Activated CD8-positive, alpha-beta T cell treated with anti-CD3 and anti-CD28 coated beads for 36 hours (primary cell): Measurements from ENCODE around the gene PAK6. TPM values are rescaled to one million over a fixed set of nuclear protein-coding genes. Genes with fewer than 3 reads are reported as not detected.

Experiments
- ATAC-seq: fragments of 200-7000 bp; cut with Tn5 transposase; one replicate; pipeline ENCODE4 v1.10.0; 2021; ENCODE audit warnings: mild to moderate bottlenecking, moderate library complexity
- CTCF ChIA-PET: fragments of 350-600 bp; sonication (Branson Sonifier 250); formaldehyde crosslinking; loops from one replicate; lab custom pipeline; 2021; ENCODE audit warnings: antibody characterized with exemption; lab: Charles Lee
- POLR2A ChIA-PET: fragments of 350-600 bp; sonication (Branson Sonifier 250); formaldehyde crosslinking; loops from one replicate; lab custom pipeline; 2021; ENCODE audit warnings: antibody characterized with exemption; lab: Charles Lee
- DNase-seq: peaks from one replicate; pipeline ENCODE4 v3.0.0-alpha.2; 2020
- H3K27ac Mint-ChIP-seq: one replicate; pipeline ENCODE4 v1.8.0; 2021; ENCODE audit warnings: mild to moderate bottlenecking, mixed read lengths
- H3K27me3 Mint-ChIP-seq: one replicate; pipeline ENCODE4 v1.8.0; 2021; ENCODE audit warnings: mixed read lengths
- H3K36me3 Mint-ChIP-seq: one replicate; pipeline ENCODE4 v1.8.0; 2021; ENCODE audit warnings: low read depth, mixed read lengths
- H3K4me1 Mint-ChIP-seq: one replicate; pipeline ENCODE4 v1.8.0; 2021; ENCODE audit warnings: low read depth, mixed read lengths
- H3K4me3 Mint-ChIP-seq: one replicate; pipeline ENCODE4 v1.8.0; 2021; ENCODE audit warnings: mild to moderate bottlenecking, moderate library complexity, mixed read lengths
- H3K9me3 Mint-ChIP-seq: one replicate; pipeline ENCODE4 v1.8.0; 2021; ENCODE audit warnings: mixed read lengths
- intact Hi-C: fragments of 100-400 bp; cut with micrococcal nuclease; formaldehyde crosslinking; loops from one replicate; pipeline ENCODE4 v1.10.0; 2022
- total RNA-seq, 2 experiments: library from RNA; stranded (reverse); gene quantifications; one replicate each; pipeline ENCODE4 v1.2.3, GENCODE V29; 2021
- TF ChIP-seq, protein P1 (sequence below): fragments of 200-600 bp; IDR thresholded peaks from one replicate; pipeline ENCODE4 v1.8.0; 2022; ENCODE audit warnings: antibody characterized with exemption, mild to moderate bottlenecking

Gene PAK6
- total RNA-seq, 2 experiments from 2014 or later: 0.67 to 0.83 TPM

DNA sequence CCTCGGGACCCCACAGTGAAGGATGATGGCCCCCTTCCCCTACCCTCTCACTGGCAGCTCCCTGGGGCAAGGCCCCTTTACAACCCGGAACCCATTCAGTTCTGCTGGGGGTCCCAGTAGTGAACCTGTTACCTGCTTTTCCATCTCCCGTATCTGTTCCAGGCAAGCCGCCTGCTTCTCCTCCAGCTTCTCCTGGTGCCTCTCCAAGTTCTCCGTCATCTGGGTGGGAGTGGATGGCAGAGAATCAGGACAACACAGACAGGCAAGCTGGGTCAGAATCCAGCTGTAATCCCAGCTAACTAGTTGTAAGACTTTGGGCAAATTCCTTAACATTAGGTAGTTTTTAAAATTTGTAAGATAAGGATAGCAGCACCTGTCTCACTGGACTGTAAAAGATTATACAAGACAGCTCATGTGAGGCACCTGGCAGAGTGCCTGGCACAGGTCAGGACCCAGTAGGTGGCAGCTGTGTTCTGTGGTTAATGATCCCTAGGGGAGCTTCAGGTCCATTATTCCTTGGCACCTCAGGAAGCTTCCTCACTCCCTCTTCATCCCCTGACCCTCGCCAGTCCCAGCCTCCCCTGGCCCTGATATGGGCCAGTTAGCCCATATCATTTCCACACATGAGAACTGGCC is 50.4 kb downstream of the PAK6 start:
- intact Hi-C loops: no loop called here
- peaks cover 1% of the 10 kb centered on the region for H3K36me3 Mint-ChIP-seq
- no peak for DNase-seq
- TF ChIP-seq, protein P1, sequence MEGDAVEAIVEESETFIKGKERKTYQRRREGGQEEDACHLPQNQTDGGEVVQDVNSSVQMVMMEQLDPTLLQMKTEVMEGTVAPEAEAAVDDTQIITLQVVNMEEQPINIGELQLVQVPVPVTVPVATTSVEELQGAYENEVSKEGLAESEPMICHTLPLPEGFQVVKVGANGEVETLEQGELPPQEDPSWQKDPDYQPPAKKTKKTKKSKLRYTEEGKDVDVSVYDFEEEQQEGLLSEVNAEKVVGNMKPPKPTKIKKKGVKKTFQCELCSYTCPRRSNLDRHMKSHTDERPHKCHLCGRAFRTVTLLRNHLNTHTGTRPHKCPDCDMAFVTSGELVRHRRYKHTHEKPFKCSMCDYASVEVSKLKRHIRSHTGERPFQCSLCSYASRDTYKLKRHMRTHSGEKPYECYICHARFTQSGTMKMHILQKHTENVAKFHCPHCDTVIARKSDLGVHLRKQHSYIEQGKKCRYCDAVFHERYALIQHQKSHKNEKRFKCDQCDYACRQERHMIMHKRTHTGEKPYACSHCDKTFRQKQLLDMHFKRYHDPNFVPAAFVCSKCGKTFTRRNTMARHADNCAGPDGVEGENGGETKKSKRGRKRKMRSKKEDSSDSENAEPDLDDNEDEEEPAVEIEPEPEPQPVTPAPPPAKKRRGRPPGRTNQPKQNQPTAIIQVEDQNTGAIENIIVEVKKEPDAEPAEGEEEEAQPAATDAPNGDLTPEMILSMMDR: no peak
- ATAC-seq: no peak
- H3K4me1 Mint-ChIP-seq: no peaks in the 10 kb centered on the region
- H3K27me3 Mint-ChIP-seq: peaks cover under 1% of the 10 kb centered on the region
- H3K4me3 Mint-ChIP-seq: no peak overlapping the region
- ChIA-PET CTCF (interaction anchor here (0.8 to 4.6 kb wide), 6 partner anchors 10 to 49 kb away, joined by 5 to 40 read pairs (median 9); partner anchors contain the start of gene PLCB2), POLR2A (interaction anchor here (1.1 to 1.4 kb wide), 2 partner anchors 10 to 19 kb away, joined by 4 to 8 read pairs; partner anchors contain the start of gene PLCB2)
- H3K9me3 Mint-ChIP-seq: no peaks in the 10 kb centered on the region
- no peak overlapping the region for H3K27ac Mint-ChIP-seq

GRCh38 chr15:40290545-40290917 is 51.7 kb downstream of the PAK6 start:
- Mint-ChIP-seq H3K36me3 (peaks cover 2% of the 10 kb centered on the region), H3K27me3 (no peaks in the 10 kb centered on the region), H3K4me1 (no peaks in the 10 kb centered on the region), H3K27ac (no peak overlapping the region), H3K4me3 (no peak overlapping the region), H3K9me3 (no peaks in the 10 kb centered on the region)
- intact Hi-C loops: no loop called here
- ChIA-PET CTCF (interaction anchor here (1.5 to 4.6 kb wide), 5 partner anchors 12 to 30 kb away, joined by 4 to 40 read pairs (median 11); partner anchors contain the start of gene PLCB2), POLR2A (interaction anchor here (0.6 to 0.7 kb wide), 2 partner anchors 17 to 363 kb away, joined by 3 read pairs; no protein-coding TSS in a partner anchor)
- no peak for ATAC-seq
- TF ChIP-seq, protein P1: no peak
- DNase-seq: no peak

- H3K36me3 Mint-ChIP-seq: peaks cover 2% of the 10 kb centered on the region
- TF ChIP-seq, protein P1: no peak
- ChIA-PET POLR2A (no interaction called here), CTCF (interaction anchor here (0.7 to 4.6 kb wide), 6 partner anchors 12 to 54 kb away, joined by 3 to 40 read pairs (median 6); no protein-coding TSS in a partner anchor)
- intact Hi-C loops: no loop called here
- no peak overlapping the region for H3K27ac Mint-ChIP-seq
- no peaks in the 10 kb centered on the region for H3K4me1 Mint-ChIP-seq
- no peaks in the 10 kb centered on the region for H3K27me3 Mint-ChIP-seq
- H3K9me3 Mint-ChIP-seq: no peaks in the 10 kb centered on the region
- no peak for DNase-seq
- no peak for ATAC-seq
- H3K4me3 Mint-ChIP-seq: no peak overlapping the region
These were observed 52.2 kb downstream of the PAK6 start for GRCh38 chr15:40290918-40291574.

DNA sequence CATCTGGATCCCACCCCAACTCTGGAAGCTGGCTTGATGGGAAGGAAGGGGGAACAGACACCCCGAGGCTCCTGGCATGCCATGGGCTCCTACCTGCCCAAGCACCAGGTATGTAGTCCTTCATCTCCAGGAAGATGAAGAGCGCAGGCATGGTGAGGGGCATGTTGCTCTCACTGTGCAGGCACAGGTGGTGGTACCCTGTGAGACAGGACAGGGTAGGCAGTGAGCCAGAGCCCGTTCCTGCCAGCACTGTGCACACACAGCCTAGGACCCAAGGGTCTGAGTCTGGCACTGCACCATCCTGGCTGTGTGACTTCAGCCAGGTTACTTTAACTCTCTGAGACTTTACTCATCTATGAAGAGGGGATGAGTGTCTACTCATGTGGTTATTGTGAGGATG is 53.4 kb downstream of the PAK6 start:
- TF ChIP-seq, protein P1: no peak
- Mint-ChIP-seq H3K9me3 (no peaks in the 10 kb centered on the region), H3K27ac (no peak overlapping the region), H3K4me1 (no peaks in the 10 kb centered on the region), H3K4me3 (no peak overlapping the region), H3K27me3 (no peaks in the 10 kb centered on the region), H3K36me3 (peaks cover 2% of the 10 kb centered on the region)
- DNase-seq (no peak), ATAC-seq (no peak)
- ChIA-PET CTCF (interaction anchor here (1.2 to 2.7 kb wide), 3 partner anchors 13 to 19 kb away, joined by 3 to 12 read pairs (median 10); no protein-coding TSS in a partner anchor), POLR2A (interaction anchor here (0.6 kb wide), 1 partner anchor 320 kb away, joined by 4 read pairs; no protein-coding TSS in a partner anchor)
- intact Hi-C loops: no loop called here
